ENCODE measurements around the gene BCAP31.
"Not testable (repeated sequence)": the region's sequence is repeated elsewhere in the genome, so short reads cannot be mapped to it uniquely, and the experiment has no call there.

- TF ChIP-seq CTCF, POLR2A (IDR thresholded peaks at IDR 0.05): not testable (repeated sequence)
Measured at GRCh38 chrX:153704631-153705402, 19.4 kb downstream of the BCAP31 start.
